Measurements from ENCODE around the gene SUGP2. TPM values are rescaled to one million over a fixed set of nuclear protein-coding genes. Genes with fewer than 3 reads are reported as not detected.

The SUGP2 gene
- total and polyA plus RNA-seq, 2 of the 13 experiments (the other 11 are each of a cell fraction or from before 2014, with no cell fraction given), result 40.6 to 57.7 TPM

DNA sequence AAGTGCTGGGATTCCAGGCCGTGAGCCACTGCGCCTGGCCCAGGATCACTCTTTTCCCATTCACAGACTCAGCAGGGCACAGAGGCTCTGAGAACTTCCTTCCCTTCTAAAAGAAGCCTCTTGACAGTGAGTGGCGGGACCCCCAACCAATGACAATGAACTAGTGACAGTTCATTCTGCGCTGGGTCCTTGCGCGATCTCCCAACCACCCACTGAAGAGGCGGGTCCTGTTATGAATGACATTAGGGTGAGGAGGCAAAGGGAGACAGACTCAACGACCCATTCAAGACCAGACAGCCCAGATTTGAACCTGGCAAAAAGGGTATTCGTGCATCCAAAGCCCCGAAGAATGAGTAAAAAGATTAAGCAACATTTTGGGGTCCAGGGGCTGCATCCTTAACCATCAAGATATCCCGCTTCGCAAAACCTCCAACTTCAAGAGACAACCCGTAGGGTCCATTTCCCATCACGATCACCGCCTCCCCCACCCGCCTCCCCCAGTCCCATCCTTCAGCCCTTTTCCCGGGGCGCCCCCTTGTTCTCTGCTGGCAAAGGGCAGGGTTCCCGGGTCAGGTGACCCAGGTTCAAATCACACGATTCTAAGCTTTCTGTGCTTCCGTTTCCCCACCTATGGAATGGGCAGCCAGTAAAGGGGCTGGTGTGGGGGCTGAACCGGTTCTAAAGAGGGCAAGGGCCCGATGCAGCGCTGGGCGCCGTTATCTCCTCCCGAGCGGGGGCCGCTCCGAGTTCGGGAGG, 719 bp downstream of the SUGP2 start (continued):
- TF ChIP-seq NRL (CRISPR knock-in tag; IDR thresholded peaks at IDR 0.05; ENCODE audit: borderline replicate concordance) (peak; percentile 39; the same call in 1 of the 2 replicates), HOXA5 (CRISPR knock-in tag; IDR thresholded peaks at IDR 0.05) (no peak), ZNF12 (CRISPR knock-in tag; IDR thresholded peaks at IDR 0.05) (no peak), MAFG (CRISPR knock-in tag; IDR thresholded peaks at IDR 0.05) (no peak)
- TF ChIP-seq, protein P1, sequence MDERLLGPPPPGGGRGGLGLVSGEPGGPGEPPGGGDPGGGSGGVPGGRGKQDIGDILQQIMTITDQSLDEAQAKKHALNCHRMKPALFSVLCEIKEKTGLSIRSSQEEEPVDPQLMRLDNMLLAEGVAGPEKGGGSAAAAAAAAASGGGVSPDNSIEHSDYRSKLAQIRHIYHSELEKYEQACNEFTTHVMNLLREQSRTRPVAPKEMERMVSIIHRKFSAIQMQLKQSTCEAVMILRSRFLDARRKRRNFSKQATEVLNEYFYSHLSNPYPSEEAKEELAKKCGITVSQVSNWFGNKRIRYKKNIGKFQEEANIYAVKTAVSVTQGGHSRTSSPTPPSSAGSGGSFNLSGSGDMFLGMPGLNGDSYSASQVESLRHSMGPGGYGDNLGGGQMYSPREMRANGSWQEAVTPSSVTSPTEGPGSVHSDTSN (CRISPR knock-in tag; IDR thresholded peaks at IDR 0.05), result peak; percentile 90
- TF ChIP-seq, protein P2, sequence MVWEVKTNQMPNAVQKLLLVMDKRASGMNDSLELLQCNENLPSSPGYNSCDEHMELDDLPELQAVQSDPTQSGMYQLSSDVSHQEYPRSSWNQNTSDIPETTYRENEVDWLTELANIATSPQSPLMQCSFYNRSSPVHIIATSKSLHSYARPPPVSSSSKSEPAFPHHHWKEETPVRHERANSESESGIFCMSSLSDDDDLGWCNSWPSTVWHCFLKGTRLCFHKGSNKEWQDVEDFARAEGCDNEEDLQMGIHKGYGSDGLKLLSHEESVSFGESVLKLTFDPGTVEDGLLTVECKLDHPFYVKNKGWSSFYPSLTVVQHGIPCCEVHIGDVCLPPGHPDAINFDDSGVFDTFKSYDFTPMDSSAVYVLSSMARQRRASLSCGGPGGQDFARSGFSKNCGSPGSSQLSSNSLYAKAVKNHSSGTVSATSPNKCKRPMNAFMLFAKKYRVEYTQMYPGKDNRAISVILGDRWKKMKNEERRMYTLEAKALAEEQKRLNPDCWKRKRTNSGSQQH (CRISPR knock-in tag; IDR thresholded peaks at IDR 0.05; ENCODE audit: low read depth), result peak; percentile 41; the same call in 1 of the 2 replicates

DNA sequence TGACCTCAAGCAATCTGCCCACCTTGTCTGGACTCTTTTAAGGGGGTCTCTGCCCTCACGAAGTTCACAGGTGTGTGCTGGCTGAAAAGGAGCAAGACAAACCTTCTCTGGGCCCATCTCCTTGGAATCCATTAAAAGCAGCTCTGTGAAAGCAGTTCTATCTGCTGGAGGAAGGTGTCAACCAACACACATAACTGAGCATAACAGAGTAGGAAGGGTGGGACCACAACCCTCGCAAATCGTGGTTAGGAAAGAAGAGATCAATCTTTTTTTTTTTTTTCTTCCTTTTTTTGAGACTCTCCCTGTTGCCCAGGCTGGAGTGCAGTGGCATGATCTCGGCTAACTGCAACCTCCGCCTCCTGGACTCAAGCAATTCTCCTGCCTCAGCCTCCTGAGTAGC, 1.4 kb downstream of the SUGP2 start:
- ATAC-seq, result no peak
- Histone ChIP-seq H3K27me3 (ENCODE audit: control insufficient read depth in 1 of 2, insufficient read depth in 2 of 2, low read length in 2 of 2) (no peaks in the 10 kb centered on the region; a peak in 1 of 5 replicates), H3K36me3 (replicated peaks in 1 of 2; ENCODE audit: control insufficient read depth in 1 of 2, insufficient read depth in 2 of 2, low read length in 2 of 2) (peaks cover 9 to 35% of the 10 kb centered on the region in 2 experiments), H3K9ac (ENCODE audit: insufficient read depth, low read depth, low read length) (peak overlapping the region; percentile 94; the same call in 1 of the 2 replicates), H3K79me2 (ENCODE audit: insufficient read depth, low read length) (peaks cover 45% of the 10 kb centered on the region), H3K9me3 (ENCODE audit: low read length) (no peaks in the 10 kb centered on the region), H4K20me1 (ENCODE audit: insufficient read depth, low read length) (peaks cover 7% of the 10 kb centered on the region; the same call in 1 of the 2 replicates), H3K27ac (ENCODE audit: extremely low read length, insufficient read depth, low read length) (no peak overlapping the region), H3K4me2 (ENCODE audit: low read depth, low read length) (peak overlapping the region; percentile 95), H2AFZ (ENCODE audit: low read length) (no peak overlapping the region), H3K4me1 (ENCODE audit: insufficient read depth, low read length) (peaks cover 42% of the 10 kb centered on the region), H3K4me3 (replicated peaks in 1 of 3; ENCODE audit: insufficient read depth in 1 of 3, low read depth in 2 of 3, low read length in 3 of 3) (peak overlapping the region in 1 of 3 experiments; percentile 93; a peak in 2 of 6 replicates)
- ChIA-PET CTCF (ENCODE audit: low intra/inter-chr PET ratio, low total read pairs) (no interaction called here), POLR2A (no interaction called here)
- BruUV-seq (replicated peaks), result no TSS peak
- intact Hi-C loops (cut with micrococcal nuclease; ENCODE audit: unreplicated experiment), result loop anchor here (2.0 kb wide), 1 partner anchor 31 kb away; the partner anchor contains the start of gene SLC25A42
- no peak for DNase-seq (ENCODE audit: low spot score)
- TF ChIP-seq ZNF674 (CRISPR knock-in tag; IDR thresholded peaks at IDR 0.05; ENCODE audit: low read depth), result no peak
- TF ChIP-seq SYNCRIP (IDR thresholded peaks at IDR 0.05; ENCODE audit: insufficient read depth, low read depth, low read length), result no peak
- no peak for TF ChIP-seq ZNF788 (CRISPR knock-in tag; IDR thresholded peaks at IDR 0.05; ENCODE audit: borderline replicate concordance)
- WGBS (ENCODE audit: low lambda C conversion rate), result 94% methylated on average over 5 of the region's 5 CpGs
- no peak for FAIRE-seq
- in situ Hi-C loops (cut with HindIII; ENCODE audit: extremely low pct_ligation_motif_present, low pct_unique_long_range_greater_than_20kb), result no loop called here
